Osteoblast (primary cell): ENCODE measurements around the gene IFNGR1. TPM values are rescaled to one million over a fixed set of nuclear protein-coding genes. Genes with fewer than 3 reads are reported as not detected.

Source experiments
- DNase-seq: peaks from one replicate; pipeline ENCODE4 v3.0.0; 2011; ENCODE audit warnings: low spot score, mixed read lengths; ENCODE audit not compliant: insufficient read length; ENCODE audit errors: missing footprints
- H2AFZ ChIP-seq: 2 replicates; pipeline ENCODE4 v1.6.0; 2011; ENCODE audit warnings: mild to moderate bottlenecking, low read length
- H3K27ac ChIP-seq: 2 replicates; pipeline ENCODE4 v1.5.1; 2011; ENCODE audit warnings: mild to moderate bottlenecking, low read depth, low read length, moderate library complexity
- H3K27me3 ChIP-seq: 2 replicates; pipeline ENCODE4 v1.6.0; 2012; ENCODE audit warnings: mild to moderate bottlenecking, control low read depth, inconsistent platforms, low read length, moderate library complexity; ENCODE audit not compliant: insufficient read depth
- H3K36me3 ChIP-seq: 2 replicates; pipeline ENCODE4 v1.5.1; 2011; ENCODE audit warnings: mild to moderate bottlenecking, low read length, control low read depth, moderate library complexity; ENCODE audit not compliant: insufficient read depth
- H3K4me1 ChIP-seq: 2 replicates; pipeline ENCODE4 v1.5.1; 2011; ENCODE audit warnings: mild to moderate bottlenecking, low read length, control low read depth, moderate library complexity; ENCODE audit not compliant: insufficient read depth
- H3K4me2 ChIP-seq: 2 replicates; pipeline ENCODE4 v1.6.0; 2011; ENCODE audit warnings: mild to moderate bottlenecking, low read length; ENCODE audit not compliant: insufficient read depth
- H3K4me3 ChIP-seq: fragments of 200-600 bp; sonication (generic); 3 replicates; pipeline ENCODE4 v1.5.1; 2012; ENCODE audit warnings: mild to moderate bottlenecking, low read length, inconsistent platforms; ENCODE audit not compliant: insufficient read depth
- H3K79me2 ChIP-seq: 2 replicates; pipeline ENCODE4 v1.6.0; 2012; ENCODE audit warnings: mild to moderate bottlenecking, low read length, control low read depth, inconsistent platforms; ENCODE audit not compliant: insufficient read depth
- H3K9me3 ChIP-seq: 2 replicates; pipeline ENCODE4 v1.5.1; 2011; ENCODE audit warnings: low read depth, low read length, control low read depth
- H4K20me1 ChIP-seq: 2 replicates; pipeline ENCODE4 v1.6.0; 2012; ENCODE audit warnings: mild to moderate bottlenecking, low read length, control low read depth; ENCODE audit not compliant: insufficient read depth
- total RNA-seq: library from RNA; depleted of rRNA; stranded (reverse); fragments of >200 nt; gene quantifications from 2 replicates; pipeline ENCODE4 v1.2.3, GENCODE V29; 2012
- TF ChIP-seq, protein P1 (sequence below): IDR thresholded peaks from 2 replicates; pipeline ENCODE4 v1.5.1; 2011; ENCODE audit warnings: mild to moderate bottlenecking, low read depth, low read length, moderate library complexity; ENCODE audit errors: extremely low read depth

Gene IFNGR1
- total RNA-seq, 1 donor, result 62.6 TPM

DNA sequence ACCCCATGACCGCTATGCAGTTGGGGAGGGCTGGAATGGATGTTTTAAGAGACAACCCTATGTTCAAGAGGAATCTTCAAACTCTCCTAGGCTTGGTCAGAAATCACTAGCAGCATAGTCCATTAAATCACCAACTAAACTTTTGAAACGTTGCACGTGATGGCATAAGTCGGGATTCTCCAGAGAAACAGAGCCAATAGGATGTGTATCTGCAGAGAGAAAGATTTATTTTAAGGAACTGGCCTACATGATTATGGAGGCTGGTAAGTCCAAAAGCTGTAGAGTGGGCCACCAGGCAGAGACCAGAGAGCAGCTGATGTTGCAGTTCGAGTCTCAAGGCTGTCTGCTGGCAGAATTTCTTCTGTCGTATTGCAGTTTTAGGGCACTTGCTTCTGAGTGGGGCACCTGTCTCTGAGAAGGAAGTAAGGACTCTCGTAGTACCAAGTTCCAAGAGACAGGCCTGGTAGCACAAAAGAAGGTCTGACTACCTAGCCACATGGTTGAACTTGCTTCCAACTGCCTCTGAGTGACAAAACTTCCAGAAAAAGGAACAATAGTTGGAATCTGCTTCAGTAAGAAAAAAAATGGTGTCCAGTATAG, 11.9 kb upstream of the IFNGR1 start:
- Histone ChIP-seq H3K9me3 (no peaks in the 10 kb centered on the region), H3K27me3 (no peaks in the 10 kb centered on the region), H4K20me1 (no peaks in the 10 kb centered on the region), H3K36me3 (no peaks in the 10 kb centered on the region), H3K4me3 (no peak overlapping the region), H3K4me2 (no peak overlapping the region), H3K27ac (no peak overlapping the region), H2AFZ (no peak overlapping the region), H3K79me2 (no peaks in the 10 kb centered on the region), H3K4me1 (peaks cover 12% of the 10 kb centered on the region)
- DNase-seq, result no peak
- TF ChIP-seq, protein P1, sequence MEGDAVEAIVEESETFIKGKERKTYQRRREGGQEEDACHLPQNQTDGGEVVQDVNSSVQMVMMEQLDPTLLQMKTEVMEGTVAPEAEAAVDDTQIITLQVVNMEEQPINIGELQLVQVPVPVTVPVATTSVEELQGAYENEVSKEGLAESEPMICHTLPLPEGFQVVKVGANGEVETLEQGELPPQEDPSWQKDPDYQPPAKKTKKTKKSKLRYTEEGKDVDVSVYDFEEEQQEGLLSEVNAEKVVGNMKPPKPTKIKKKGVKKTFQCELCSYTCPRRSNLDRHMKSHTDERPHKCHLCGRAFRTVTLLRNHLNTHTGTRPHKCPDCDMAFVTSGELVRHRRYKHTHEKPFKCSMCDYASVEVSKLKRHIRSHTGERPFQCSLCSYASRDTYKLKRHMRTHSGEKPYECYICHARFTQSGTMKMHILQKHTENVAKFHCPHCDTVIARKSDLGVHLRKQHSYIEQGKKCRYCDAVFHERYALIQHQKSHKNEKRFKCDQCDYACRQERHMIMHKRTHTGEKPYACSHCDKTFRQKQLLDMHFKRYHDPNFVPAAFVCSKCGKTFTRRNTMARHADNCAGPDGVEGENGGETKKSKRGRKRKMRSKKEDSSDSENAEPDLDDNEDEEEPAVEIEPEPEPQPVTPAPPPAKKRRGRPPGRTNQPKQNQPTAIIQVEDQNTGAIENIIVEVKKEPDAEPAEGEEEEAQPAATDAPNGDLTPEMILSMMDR, result no peak

DNA sequence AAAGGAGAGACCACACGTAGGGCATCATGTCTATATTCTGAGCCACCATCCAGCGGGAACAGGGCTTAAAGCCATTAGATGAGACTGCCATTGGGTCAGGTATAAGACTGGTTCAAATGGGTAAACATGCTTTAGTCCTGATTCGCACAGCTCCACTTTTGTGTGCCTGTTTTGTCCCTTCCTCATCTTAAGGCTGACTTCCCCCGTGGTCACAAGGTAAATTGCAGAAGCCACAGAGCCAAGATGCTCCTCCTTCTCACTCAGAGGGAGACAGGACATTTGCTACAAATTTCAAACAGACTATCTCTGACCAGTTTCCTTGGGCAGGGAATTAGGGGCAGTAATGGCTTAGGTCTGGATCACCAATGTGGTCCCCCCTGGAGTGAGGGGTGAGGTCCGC, 11.4 kb upstream of the IFNGR1 start:
- H3K4me3 ChIP-seq, result no peak overlapping the region
- no peak overlapping the region for H3K27ac ChIP-seq
- peaks cover 12% of the 10 kb centered on the region for H3K4me1 ChIP-seq
- TF ChIP-seq, protein P1, result no peak
- no peaks in the 10 kb centered on the region for H4K20me1 ChIP-seq
- no peaks in the 10 kb centered on the region for H3K27me3 ChIP-seq
- no peaks in the 10 kb centered on the region for H3K9me3 ChIP-seq
- no peaks in the 10 kb centered on the region for H3K79me2 ChIP-seq
- H3K36me3 ChIP-seq, result no peaks in the 10 kb centered on the region
- H2AFZ ChIP-seq, result no peak overlapping the region
- DNase-seq, result no peak
- no peak overlapping the region for H3K4me2 ChIP-seq

DNA sequence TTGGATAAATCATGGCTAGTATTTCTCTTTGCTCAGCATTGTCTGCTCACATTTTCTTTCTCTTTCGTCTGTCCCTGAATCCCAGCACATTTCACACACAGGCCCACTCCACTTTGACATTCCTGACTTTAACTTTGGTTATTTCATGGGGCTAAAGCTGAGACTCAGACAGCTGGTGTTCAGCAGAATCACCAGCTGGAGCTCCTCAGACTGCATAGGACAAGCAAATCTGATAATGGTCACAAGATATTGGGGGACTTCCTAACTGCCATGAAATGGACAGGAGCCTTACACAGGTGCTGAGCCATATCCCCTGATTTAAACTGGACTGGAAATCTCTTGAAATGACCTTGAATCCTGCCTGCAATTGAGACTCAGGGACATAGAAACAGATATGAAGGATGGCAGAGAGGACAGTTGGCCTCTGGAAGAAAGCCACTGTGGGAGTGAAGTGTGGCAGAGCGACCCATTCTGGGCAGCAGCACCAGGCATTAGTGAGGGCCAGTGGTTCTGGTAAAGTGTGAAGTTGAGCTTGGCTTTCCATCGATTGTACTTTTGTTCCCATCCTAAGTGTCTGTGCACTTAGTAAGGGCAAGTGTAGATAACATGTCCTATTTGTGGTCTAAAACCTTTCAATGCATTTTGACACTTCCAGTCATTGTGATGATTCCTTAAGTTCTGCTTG, 10.0 kb upstream of the IFNGR1 start:
- H3K36me3 ChIP-seq, result no peaks in the 10 kb centered on the region
- TF ChIP-seq, protein P1, result no peak
- H3K27ac ChIP-seq, result no peak overlapping the region
- H4K20me1 ChIP-seq, result no peaks in the 10 kb centered on the region
- H3K9me3 ChIP-seq, result no peaks in the 10 kb centered on the region
- H3K27me3 ChIP-seq, result no peaks in the 10 kb centered on the region
- H3K4me2 ChIP-seq, result no peak overlapping the region
- no peak overlapping the region for H2AFZ ChIP-seq
- peaks cover 8% of the 10 kb centered on the region for H3K4me1 ChIP-seq
- no peaks in the 10 kb centered on the region for H3K79me2 ChIP-seq
- DNase-seq, result no peak
- no peak overlapping the region for H3K4me3 ChIP-seq

DNA sequence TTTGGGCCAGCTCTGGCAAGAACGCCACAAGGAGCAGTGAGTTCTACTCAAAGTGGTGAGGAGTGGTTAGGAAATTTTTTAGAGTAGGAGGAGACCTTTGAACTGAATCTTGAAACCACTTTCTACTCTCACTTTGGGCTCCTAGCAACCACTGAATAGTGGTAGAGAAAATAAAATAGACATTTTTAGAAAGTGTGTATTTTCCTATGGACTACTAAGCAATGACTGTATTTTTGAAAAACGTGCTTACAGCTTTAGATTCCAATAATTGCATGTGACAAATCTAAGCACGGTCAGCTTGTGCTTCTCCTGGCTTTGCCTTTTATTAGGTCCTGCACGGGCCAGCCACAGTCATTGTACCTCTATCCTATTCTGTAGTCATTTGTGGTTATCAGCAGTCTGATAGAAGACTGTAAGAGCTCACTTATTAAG, 8.7 kb upstream of the IFNGR1 start:
- Histone ChIP-seq H3K4me2 (no peak overlapping the region), H3K4me1 (peaks cover 6% of the 10 kb centered on the region), H3K27ac (no peak overlapping the region), H3K4me3 (no peak overlapping the region), H2AFZ (peak overlapping the region; percentile 42), H3K9me3 (no peaks in the 10 kb centered on the region), H4K20me1 (no peaks in the 10 kb centered on the region), H3K36me3 (no peaks in the 10 kb centered on the region), H3K27me3 (no peaks in the 10 kb centered on the region), H3K79me2 (no peaks in the 10 kb centered on the region)
- no peak for DNase-seq
- TF ChIP-seq, protein P1, result no peak
